SU-DHL-6 (cell line): ENCODE data around the gene FMN1.

Experiments
- H2AFZ ChIP-seq: fragments of 200-600 bp; sonication (generic); 2 replicates; pipeline ENCODE4 v1.6.1; 2014; ENCODE audit warnings: low read depth, mild to moderate bottlenecking, moderate library complexity, mixed read lengths, antibody characterized with exemption, low read length; ENCODE audit not compliant: severe bottlenecking
- H3F3A ChIP-seq: fragments of 200-600 bp; shearing (Covaris generic); 2 replicates; pipeline ENCODE4 v1.6.0; 2016; ENCODE audit warnings: antibody characterized with exemption, mild to moderate bottlenecking; ENCODE audit not compliant: insufficient read depth
- H3K27ac ChIP-seq: fragments of 200-600 bp; sonication (generic); 2 replicates; pipeline ENCODE4 v1.5.1; 2016; ENCODE audit warnings: low read depth, mild to moderate bottlenecking, low read length, moderate library complexity, mixed read lengths
- H3K27me3 ChIP-seq: fragments of 200-600 bp; sonication (generic), shearing (Covaris generic); 2 replicates; pipeline ENCODE4 v1.6.0; 2014; ENCODE audit warnings: mild to moderate bottlenecking, low read length
- H3K36me3 ChIP-seq: fragments of 200-600 bp; sonication (generic); 2 replicates; pipeline ENCODE4 v1.6.1; 2014; ENCODE audit warnings: mild to moderate bottlenecking, low read length, mixed read lengths
- H3K4me2 ChIP-seq: fragments of 300-600, 200-600 bp; shearing (Covaris generic), sonication (generic); 2 replicates; pipeline ENCODE4 v1.6.0; 2014; ENCODE audit warnings: low read length, low read depth, mild to moderate bottlenecking; ENCODE audit not compliant: poor library complexity, severe bottlenecking
- H3K4me3 ChIP-seq: fragments of 200-600 bp; sonication (generic); 2 replicates; pipeline ENCODE4 v1.5.1; 2014; ENCODE audit warnings: antibody characterized with exemption, low read length, mild to moderate bottlenecking, mixed read lengths; ENCODE audit not compliant: insufficient read depth, poor library complexity, severe bottlenecking
- H3K79me2 ChIP-seq: fragments of 200-600 bp; sonication (generic); 2 replicates; pipeline ENCODE4 v1.6.1; 2014; ENCODE audit warnings: mild to moderate bottlenecking, low read length, moderate library complexity; ENCODE audit not compliant: insufficient read depth
- H3K9ac ChIP-seq: fragments of 200-600 bp; sonication (generic); 2 replicates; pipeline ENCODE4 v1.7.0; 2014; ENCODE audit warnings: mild to moderate bottlenecking, low read length
- H3K9me2 ChIP-seq: fragments of 200-600 bp; sonication (generic); replicated peaks from 2 replicates; pipeline ENCODE4 v1.6.1; 2014; ENCODE audit warnings: low read length; ENCODE audit not compliant: insufficient read depth
- H3K9me3 ChIP-seq: fragments of 200-600 bp; sonication (generic); 2 replicates; pipeline ENCODE4 v1.6.1; 2014; ENCODE audit warnings: low read length, mixed read lengths; ENCODE audit not compliant: insufficient read depth
- H4K20me1 ChIP-seq: fragments of 200-600 bp; sonication (generic); 2 replicates; pipeline ENCODE4 v1.6.1; 2014; ENCODE audit warnings: low read depth, mild to moderate bottlenecking, antibody characterized with exemption, low read length, moderate library complexity, mixed read lengths
- CTCF ChIP-seq: fragments of 200-600 bp; sonication (generic); IDR thresholded peaks from one replicate; pipeline ENCODE4 v1.5.1; 2017; ENCODE audit warnings: antibody characterized with exemption, mild to moderate bottlenecking, low read length, moderate library complexity; ENCODE audit not compliant: insufficient read depth, poor library complexity, severe bottlenecking
- EZH2phosphoT487 ChIP-seq: fragments of 200-600 bp; sonication (generic), shearing (Covaris generic); conservative IDR thresholded peaks from 2 replicates; pipeline ENCODE4 v1.6.1; 2018; ENCODE audit warnings: mild to moderate bottlenecking, antibody characterized with exemption, low read length, moderate library complexity, mixed read lengths

Gene FMN1

DNA sequence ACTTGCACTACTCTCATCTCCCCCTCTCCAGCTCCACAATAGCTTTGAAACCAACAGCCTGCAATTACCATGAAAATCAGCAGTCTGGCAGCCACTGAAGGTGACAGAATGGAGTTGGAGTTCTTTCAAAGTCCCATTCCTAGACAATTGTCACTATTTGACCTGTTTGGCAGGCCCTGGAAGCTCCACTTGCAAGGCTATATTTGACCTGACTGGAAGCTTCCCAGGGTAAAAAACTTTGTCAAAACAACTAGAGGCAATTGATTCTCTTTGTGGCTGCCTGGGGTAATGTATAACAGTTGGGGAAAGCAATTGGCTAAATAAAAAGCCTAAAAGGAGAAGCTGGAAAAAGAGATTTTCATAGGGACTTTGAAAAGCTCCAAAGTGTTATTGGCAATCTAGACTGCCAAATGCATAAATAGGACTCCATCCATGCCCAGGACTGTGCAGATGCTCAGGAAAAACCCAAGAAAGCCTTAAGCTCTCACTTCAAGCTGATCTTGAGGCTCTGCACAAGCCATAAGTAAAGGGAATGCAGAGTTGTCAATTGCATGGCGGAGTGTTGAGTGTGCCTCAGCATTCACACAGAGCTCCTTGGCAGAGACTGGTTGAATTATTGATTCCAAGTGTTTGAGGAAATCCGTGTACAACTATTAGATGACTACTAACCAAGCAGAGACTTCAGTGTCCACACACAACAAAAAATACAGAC is 458.4 kb downstream of the FMN1 start:
- Histone ChIP-seq H3K9ac (no peak overlapping the region), H3K36me3 (no peaks in the 10 kb centered on the region), H3K27ac (no peak overlapping the region), H3F3A (no peaks in the 10 kb centered on the region), H3K9me3 (no peaks in the 10 kb centered on the region), H3K4me2 (no peak overlapping the region), H3K9me2 (0 out of 2 replicates have a peak, but pooled peaks cover 5% of the 10 kb centered on the region), H3K27me3 (no peaks in the 10 kb centered on the region), H3K4me3 (no peak overlapping the region), H4K20me1 (no peaks in the 10 kb centered on the region), H3K79me2 (no peaks in the 10 kb centered on the region), H2AFZ (no peak overlapping the region)
- TF ChIP-seq EZH2phosphoT487, result no peak
- no peak for TF ChIP-seq CTCF

DNA sequence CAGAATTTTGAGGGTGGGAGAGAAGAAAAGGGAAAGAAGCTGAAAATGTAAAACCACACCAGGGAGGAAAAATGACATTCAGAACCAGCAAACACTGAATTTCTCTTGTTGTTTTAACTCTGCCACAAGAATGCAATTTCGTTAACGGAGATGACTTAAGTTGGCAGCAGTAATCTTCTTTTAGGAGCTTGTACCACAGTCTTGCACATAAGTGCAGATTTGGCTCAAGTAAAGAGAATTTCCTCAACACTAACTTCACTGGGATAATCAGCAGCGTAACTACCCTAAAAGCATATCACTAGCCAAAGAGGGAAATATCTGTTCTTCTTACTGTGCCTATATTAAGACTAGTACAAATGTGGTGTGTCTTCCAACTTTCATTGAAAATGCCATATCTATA is 461.2 kb downstream of the FMN1 start:
- TF ChIP-seq CTCF (no peak), EZH2phosphoT487 (no peak)
- no peak overlapping the region for H3K4me3 ChIP-seq
- H3K79me2 ChIP-seq, result no peaks in the 10 kb centered on the region
- H3K4me2 ChIP-seq, result no peak overlapping the region
- no peaks in the 10 kb centered on the region for H3K27me3 ChIP-seq
- H2AFZ ChIP-seq, result no peak overlapping the region
- H3F3A ChIP-seq, result no peaks in the 10 kb centered on the region
- no peaks in the 10 kb centered on the region for H3K9me3 ChIP-seq
- H3K27ac ChIP-seq, result no peak overlapping the region
- H3K36me3 ChIP-seq, result no peaks in the 10 kb centered on the region
- no peak overlapping the region for H3K9ac ChIP-seq
- H3K9me2 ChIP-seq, result no peaks in the 10 kb centered on the region
- H4K20me1 ChIP-seq, result no peaks in the 10 kb centered on the region

GRCh38 chr15:32732574-32733157 is 461.8 kb downstream of the FMN1 start:
- no peaks in the 10 kb centered on the region for H3K9me3 ChIP-seq
- H3K36me3 ChIP-seq, result no peaks in the 10 kb centered on the region
- H4K20me1 ChIP-seq, result no peaks in the 10 kb centered on the region
- no peak overlapping the region for H3K9ac ChIP-seq
- no peaks in the 10 kb centered on the region for H3K27me3 ChIP-seq
- no peak overlapping the region for H2AFZ ChIP-seq
- H3K79me2 ChIP-seq, result no peaks in the 10 kb centered on the region
- no peaks in the 10 kb centered on the region for H3F3A ChIP-seq
- TF ChIP-seq CTCF (no peak), EZH2phosphoT487 (no peak)
- no peak overlapping the region for H3K4me2 ChIP-seq
- no peaks in the 10 kb centered on the region for H3K9me2 ChIP-seq
- no peak overlapping the region for H3K27ac ChIP-seq
- no peak overlapping the region for H3K4me3 ChIP-seq
